Breast epithelium (tissue), 4 donors: ENCODE measurements around the gene B4GALNT4. TPM values are rescaled to one million over a fixed set of nuclear protein-coding genes. Genes with fewer than 3 reads are reported as not detected.
"Not testable (repeated sequence)": the region's sequence is repeated elsewhere in the genome, so short reads cannot be mapped to it uniquely, and the experiment has no call there.

Experiments
- DNase-seq, 2 donors: peaks; one replicate each; pipeline ENCODE4 v3.0.0-alpha.2; 2019; ENCODE audit warnings: low spot score in 2 of 2
- H3K27ac ChIP-seq, 2 donors: fragments of 200-600 bp; sonication (generic) in 1 of 2; one replicate each; pipeline ENCODE4 v1.5.1; 2016 to 2019; ENCODE audit warnings: mild to moderate bottlenecking in 1 of 2
- H3K27me3 ChIP-seq, 2 donors: fragments of 200-600 bp; sonication (generic) in 1 of 2; one replicate each; pipeline versions ENCODE4 v1.5.1 to v1.6.0; 2017 to 2019; ENCODE audit warnings: control low read depth in 1 of 2, mild to moderate bottlenecking in 1 of 2
- H3K36me3 ChIP-seq: fragments of 200-600 bp; one replicate; pipeline ENCODE4 v1.5.1; 2019
- H3K4me1 ChIP-seq, 2 donors: fragments of 200-600 bp; sonication (generic); one replicate each; pipeline ENCODE4 v1.5.1; 2016 to 2019; ENCODE audit warnings: control low read depth in 1 of 2
- H3K4me3 ChIP-seq, 3 donors: fragments of 200-600 bp; sonication (generic); 1 replicate in 2 of 3; 2 replicates in 1 of 3; pipeline ENCODE4 v1.5.1; 2016 to 2019; ENCODE audit warnings: mild to moderate bottlenecking in 3 of 3, moderate library complexity in 2 of 3
- H3K9me3 ChIP-seq, 2 donors: fragments of 200-600 bp; sonication (generic) in 1 of 2; one replicate each; pipeline ENCODE4 v1.5.1; 2016 to 2019; ENCODE audit warnings: control low read depth in 1 of 2
- POLR2A ChIP-seq: fragments of 450-650 bp; IDR thresholded peaks from one replicate; pipeline ENCODE4 v1.6.1; 2016; ENCODE audit warnings: antibody characterized with exemption, mild to moderate bottlenecking, moderate library complexity
- POLR2AphosphoS5 ChIP-seq, 3 donors: sonication (generic); formaldehyde crosslinking; IDR thresholded peaks; one replicate each; pipeline ENCODE4 v1.6.1; 2017; ENCODE audit warnings: antibody characterized with exemption in 3 of 3
- intact Hi-C: fragments of 100-400 bp; cut with DNase I; formaldehyde crosslinking; loops from one replicate; pipeline ENCODE4 v1.15.1; 2023; ENCODE audit warnings: low total_unique reads
- total RNA-seq, 3 donors: library from RNA; depleted of rRNA; stranded (reverse); fragments of >200 nt; gene quantifications; one replicate each; pipeline ENCODE4 v1.1.0, GENCODE V29; 2016
- TF ChIP-seq, protein P1 (sequence below), 3 donors: fragments of 450-650 bp; IDR thresholded peaks; one replicate each; pipeline ENCODE4 v1.5.1; 2016 to 2017; ENCODE audit warnings: antibody characterized with exemption in 3 of 3, mild to moderate bottlenecking in 3 of 3, moderate library complexity in 3 of 3

B4GALNT4 gene
- total RNA-seq, 3 donors from 2014 or later, result 0.48 to 11.3 (median 8.2) TPM

GRCh38 chr11:420054-420910 lies 51.0 kb downstream of the B4GALNT4 start:
- no peaks in the 10 kb centered on the region for H3K36me3 ChIP-seq
- TF ChIP-seq POLR2A, result no peak
- TF ChIP-seq POLR2AphosphoS5 (IDR thresholded peaks at IDR 0.05), result no peak
- TF ChIP-seq, protein P1, sequence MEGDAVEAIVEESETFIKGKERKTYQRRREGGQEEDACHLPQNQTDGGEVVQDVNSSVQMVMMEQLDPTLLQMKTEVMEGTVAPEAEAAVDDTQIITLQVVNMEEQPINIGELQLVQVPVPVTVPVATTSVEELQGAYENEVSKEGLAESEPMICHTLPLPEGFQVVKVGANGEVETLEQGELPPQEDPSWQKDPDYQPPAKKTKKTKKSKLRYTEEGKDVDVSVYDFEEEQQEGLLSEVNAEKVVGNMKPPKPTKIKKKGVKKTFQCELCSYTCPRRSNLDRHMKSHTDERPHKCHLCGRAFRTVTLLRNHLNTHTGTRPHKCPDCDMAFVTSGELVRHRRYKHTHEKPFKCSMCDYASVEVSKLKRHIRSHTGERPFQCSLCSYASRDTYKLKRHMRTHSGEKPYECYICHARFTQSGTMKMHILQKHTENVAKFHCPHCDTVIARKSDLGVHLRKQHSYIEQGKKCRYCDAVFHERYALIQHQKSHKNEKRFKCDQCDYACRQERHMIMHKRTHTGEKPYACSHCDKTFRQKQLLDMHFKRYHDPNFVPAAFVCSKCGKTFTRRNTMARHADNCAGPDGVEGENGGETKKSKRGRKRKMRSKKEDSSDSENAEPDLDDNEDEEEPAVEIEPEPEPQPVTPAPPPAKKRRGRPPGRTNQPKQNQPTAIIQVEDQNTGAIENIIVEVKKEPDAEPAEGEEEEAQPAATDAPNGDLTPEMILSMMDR (IDR thresholded peaks at IDR 0.05), result no peak
- peaks cover 0 to 8% of the 10 kb centered on the region in 2 donors for H3K4me1 ChIP-seq
- H3K9me3 ChIP-seq, result no peaks in the 10 kb centered on the region
- H3K27ac ChIP-seq, result no peak overlapping the region
- no peak for DNase-seq
- no peak overlapping the region for H3K4me3 ChIP-seq
- intact Hi-C loops, result loop anchor here (5.0 kb wide), 1 partner anchor 1732 kb away; no protein-coding TSS in a partner anchor
- H3K27me3 ChIP-seq, result peaks cover 0 to 3% of the 10 kb centered on the region in 2 donors

DNA sequence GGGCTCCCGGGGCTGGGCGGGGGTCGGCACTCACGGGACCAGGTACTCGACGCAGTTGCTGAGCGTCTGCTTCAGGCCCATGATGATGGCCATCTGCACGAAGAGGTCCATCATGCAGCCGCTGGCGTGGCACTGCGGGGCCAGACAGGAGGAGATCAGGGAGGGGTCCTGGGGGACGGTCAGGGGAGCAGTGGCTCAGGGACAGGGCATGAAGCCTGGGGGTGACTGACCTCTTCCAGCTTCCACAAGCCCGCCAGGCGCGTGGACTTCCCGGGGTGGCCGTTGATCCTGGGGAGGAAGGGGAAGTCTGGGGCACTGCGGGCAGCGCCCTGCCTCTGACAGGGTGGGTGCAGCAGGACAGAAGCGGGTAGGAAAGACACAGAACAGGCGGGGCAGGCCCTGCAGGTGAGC lies 51.6 kb downstream of the B4GALNT4 start:
- Histone ChIP-seq H3K4me1 (peaks cover 0 to 5% of the 10 kb centered on the region in 2 donors), H3K36me3 (no peaks in the 10 kb centered on the region), H3K4me3 (no peak overlapping the region), H3K27ac (no peak overlapping the region), H3K9me3 (no peaks in the 10 kb centered on the region), H3K27me3 (peaks cover 0 to 3% of the 10 kb centered on the region in 2 donors)
- intact Hi-C loops, result loop anchor here (5.0 kb wide), 1 partner anchor 1731 kb away; no protein-coding TSS in a partner anchor
- DNase-seq, result no peak
- TF ChIP-seq, protein P1 (IDR thresholded peaks at IDR 0.05), result no peak
- TF ChIP-seq POLR2A, result no peak
- TF ChIP-seq POLR2AphosphoS5 (IDR thresholded peaks at IDR 0.05), result no peak

- H3K4me3 ChIP-seq, result no peak overlapping the region
- no peaks in the 10 kb centered on the region for H3K9me3 ChIP-seq
- H3K36me3 ChIP-seq, result no peaks in the 10 kb centered on the region
- DNase-seq, result no peak
- H3K27me3 ChIP-seq, result peaks cover 0 to 3% of the 10 kb centered on the region in 2 donors
- intact Hi-C loops, result loop anchor here (5.0 kb wide), 1 partner anchor 1730 kb away; no protein-coding TSS in a partner anchor
- TF ChIP-seq POLR2AphosphoS5 (IDR thresholded peaks at IDR 0.05), result no peak
- TF ChIP-seq, protein P1 (IDR thresholded peaks at IDR 0.05), result no peak
- TF ChIP-seq POLR2A, result no peak
- H3K27ac ChIP-seq, result no peak overlapping the region
- no peaks in the 10 kb centered on the region for H3K4me1 ChIP-seq
Observed at GRCh38 chr11:422249-422656, 53.0 kb downstream of the B4GALNT4 start.

DNA sequence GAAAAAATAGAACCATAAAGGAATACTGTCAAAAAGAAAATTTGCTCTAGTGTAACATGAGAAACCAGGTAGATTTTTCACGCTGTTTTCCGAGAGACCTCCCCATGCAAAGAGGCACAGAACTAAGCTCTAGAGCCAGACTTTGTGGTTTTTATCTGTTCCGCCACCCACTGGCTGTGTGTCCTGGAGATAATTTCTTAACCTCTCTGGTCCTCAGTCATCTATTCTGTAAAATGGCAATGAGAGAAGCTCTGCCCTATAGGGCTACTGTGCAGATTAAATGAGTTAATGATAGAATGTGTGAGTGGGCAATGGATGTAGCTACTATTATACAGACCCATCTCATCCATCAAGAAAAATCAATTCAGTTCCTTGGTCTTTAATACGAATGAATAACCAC lies 54.9 kb downstream of the B4GALNT4 start:
- Histone ChIP-seq H3K4me3 (no peak overlapping the region), H3K27me3 (peaks cover 0 to 2% of the 10 kb centered on the region in 2 donors), H3K27ac (no peak overlapping the region), H3K4me1 (no peaks in the 10 kb centered on the region), H3K36me3 (no peaks in the 10 kb centered on the region), H3K9me3 (no peaks in the 10 kb centered on the region)
- intact Hi-C loops, result loop anchor here (5.0 kb wide), 1 partner anchor 1728 kb away; no protein-coding TSS in a partner anchor
- no peak for TF ChIP-seq POLR2AphosphoS5 (IDR thresholded peaks at IDR 0.05)
- TF ChIP-seq POLR2A, result no peak
- TF ChIP-seq, protein P1 (IDR thresholded peaks at IDR 0.05), result no peak
- no peak for DNase-seq

GRCh38 chr11:424766-425165 lies 55.5 kb downstream of the B4GALNT4 start:
- not testable (repeated sequence) for H3K9me3 ChIP-seq, H3K27me3 ChIP-seq, H3K27ac ChIP-seq, H3K4me1 ChIP-seq, H3K4me3 ChIP-seq, DNase-seq, H3K36me3 ChIP-seq
- intact Hi-C loops, result loop anchor here (5.0 kb wide), 1 partner anchor 1728 kb away; no protein-coding TSS in a partner anchor
